Endothelial cell of umbilical vein (primary cell): ENCODE measurements around the gene SNX5.

ENCODE experiments used
- CTCF ChIP-seq, 2 donors: IDR thresholded peaks; 1 replicate in 1 of 2; 2 replicates in 1 of 2; pipeline ENCODE4 v1.5.1; 2011; ENCODE audit warnings: low read length in 2 of 2, mild to moderate bottlenecking in 2 of 2, moderate library complexity in 2 of 2, control low read depth in 1 of 2, inconsistent platforms in 1 of 2, low read depth in 1 of 2; ENCODE audit not compliant: insufficient read depth in 1 of 2; ENCODE audit errors: extremely low read depth in 1 of 2
- EZH2 ChIP-seq: IDR thresholded peaks from 2 replicates; pipeline ENCODE4 v1.6.1; 2012; ENCODE audit warnings: borderline replicate concordance, low read depth, mild to moderate bottlenecking, moderate library complexity, low read length, inconsistent platforms; ENCODE audit not compliant: severe bottlenecking
- FOS ChIP-seq: IDR thresholded peaks from 2 replicates; pipeline ENCODE4 v1.6.1; 2011; ENCODE audit warnings: mild to moderate bottlenecking, low read length, moderate library complexity, borderline replicate concordance; ENCODE audit not compliant: insufficient read depth
- GATA2 ChIP-seq: IDR thresholded peaks from 2 replicates; pipeline ENCODE4 v1.7.0; 2011; ENCODE audit warnings: low read depth, mild to moderate bottlenecking, moderate library complexity, mixed read lengths, low read length; ENCODE audit not compliant: insufficient read length, insufficient read depth
- JUN ChIP-seq: IDR thresholded peaks from 2 replicates; pipeline ENCODE4 v1.6.1; 2011; ENCODE audit warnings: borderline replicate concordance, low read depth; ENCODE audit not compliant: insufficient read length, insufficient read depth
- MYC ChIP-seq: IDR thresholded peaks from one replicate; pipeline ENCODE4 v1.6.1; 2011; ENCODE audit warnings: mild to moderate bottlenecking, low read depth, low read length
- POLR2A ChIP-seq: IDR thresholded peaks from 2 replicates; pipeline ENCODE4 v1.6.1; 2012; ENCODE audit warnings: low read depth, mild to moderate bottlenecking, control low read depth, low read length
- POLR2AphosphoS5 ChIP-seq: IDR thresholded peaks from 2 replicates; pipeline ENCODE4 v1.6.1; 2012; ENCODE audit warnings: low read depth, mild to moderate bottlenecking, control low read depth, low read length, moderate library complexity; ENCODE audit not compliant: insufficient read depth
- TF ChIP-seq, protein P1 (sequence below): IDR thresholded peaks from 2 replicates; pipeline ENCODE4 v1.6.1; 2011; ENCODE audit not compliant: insufficient read depth, insufficient read length

DNA sequence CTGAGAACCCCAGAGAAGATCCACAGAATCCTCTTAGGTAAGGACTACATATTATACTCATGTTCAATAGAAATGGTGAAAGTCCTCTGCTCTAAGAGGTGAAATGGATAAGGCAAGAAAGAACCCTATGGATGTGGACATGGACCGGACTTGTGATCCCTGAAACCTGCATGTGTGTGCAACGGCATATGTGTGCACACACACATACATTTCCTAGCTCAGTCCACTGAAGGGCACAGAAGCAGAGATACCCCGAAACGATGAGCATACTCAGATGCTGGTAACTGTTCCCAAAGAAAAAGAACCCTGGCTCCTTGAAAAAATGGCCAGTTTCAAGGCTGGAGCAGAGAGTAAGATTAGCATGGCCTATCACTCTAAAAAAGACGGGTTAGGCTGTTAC, 22.6 kb downstream of the SNX5 start:
- no peak for TF ChIP-seq CTCF (IDR thresholded peaks at IDR 0.05; ENCODE audit: extremely low read depth in 1 of 2, insufficient read depth in 1 of 2, low read depth in 1 of 2, low read length in 2 of 2)
- no peak for TF ChIP-seq POLR2A
- no peak for TF ChIP-seq EZH2
- no peak for TF ChIP-seq POLR2AphosphoS5
- TF ChIP-seq MYC = no peak
- no peak for TF ChIP-seq FOS
- TF ChIP-seq, protein P1, sequence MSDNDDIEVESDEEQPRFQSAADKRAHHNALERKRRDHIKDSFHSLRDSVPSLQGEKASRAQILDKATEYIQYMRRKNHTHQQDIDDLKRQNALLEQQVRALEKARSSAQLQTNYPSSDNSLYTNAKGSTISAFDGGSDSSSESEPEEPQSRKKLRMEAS = no peak
- TF ChIP-seq JUN = no peak
- no peak for TF ChIP-seq GATA2
